ENCODE results near the gene SPOCD1. TPM values are rescaled to one million over a fixed set of nuclear protein-coding genes. Genes with fewer than 3 reads are reported as not detected.
"Not testable (repeated sequence)": the region's sequence is repeated elsewhere in the genome, so short reads cannot be mapped to it uniquely, and the experiment has no call there.

The SPOCD1 gene
- polyA plus RNA-seq, 1 experiment: 78.8 TPM

DNA sequence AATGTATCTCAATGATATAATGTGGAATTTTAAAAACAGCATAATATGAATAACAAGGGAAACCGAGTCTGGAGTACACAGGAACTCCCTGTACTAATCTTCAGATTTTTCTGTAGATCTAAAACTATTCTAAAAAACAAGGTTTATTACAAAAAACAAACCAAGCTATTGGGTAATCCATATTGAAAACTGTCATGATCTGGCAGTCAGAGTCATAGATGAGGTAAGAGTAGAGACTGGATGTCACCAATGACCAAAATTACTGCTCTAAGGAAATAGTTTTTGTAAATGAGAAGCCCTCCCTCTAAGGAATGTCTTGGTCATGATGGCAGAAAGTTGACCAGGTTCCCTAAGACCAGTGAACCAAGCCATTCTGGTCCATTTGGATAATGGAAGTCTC is 2.4 kb upstream of the SPOCD1 start:
- ChIA-PET CTCF (interaction anchor here (0.5 to 4.3 kb wide), 3 partner anchors 84 to 245 kb away, joined by 3 to 34 read pairs (median 4); no protein-coding TSS in a partner anchor), POLR2A (no interaction called here)
- DNase-seq (ENCODE audit: low read depth, low spot score): no peak
- TF ChIP-seq, protein P1, sequence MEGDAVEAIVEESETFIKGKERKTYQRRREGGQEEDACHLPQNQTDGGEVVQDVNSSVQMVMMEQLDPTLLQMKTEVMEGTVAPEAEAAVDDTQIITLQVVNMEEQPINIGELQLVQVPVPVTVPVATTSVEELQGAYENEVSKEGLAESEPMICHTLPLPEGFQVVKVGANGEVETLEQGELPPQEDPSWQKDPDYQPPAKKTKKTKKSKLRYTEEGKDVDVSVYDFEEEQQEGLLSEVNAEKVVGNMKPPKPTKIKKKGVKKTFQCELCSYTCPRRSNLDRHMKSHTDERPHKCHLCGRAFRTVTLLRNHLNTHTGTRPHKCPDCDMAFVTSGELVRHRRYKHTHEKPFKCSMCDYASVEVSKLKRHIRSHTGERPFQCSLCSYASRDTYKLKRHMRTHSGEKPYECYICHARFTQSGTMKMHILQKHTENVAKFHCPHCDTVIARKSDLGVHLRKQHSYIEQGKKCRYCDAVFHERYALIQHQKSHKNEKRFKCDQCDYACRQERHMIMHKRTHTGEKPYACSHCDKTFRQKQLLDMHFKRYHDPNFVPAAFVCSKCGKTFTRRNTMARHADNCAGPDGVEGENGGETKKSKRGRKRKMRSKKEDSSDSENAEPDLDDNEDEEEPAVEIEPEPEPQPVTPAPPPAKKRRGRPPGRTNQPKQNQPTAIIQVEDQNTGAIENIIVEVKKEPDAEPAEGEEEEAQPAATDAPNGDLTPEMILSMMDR (IDR thresholded peaks at IDR 0.05; ENCODE audit: low read depth, low read length): no peak
- H3K4me3 ChIP-seq (ENCODE audit: low read depth, low read length): no peak overlapping the region
- H3K27me3 ChIP-seq (ENCODE audit: control insufficient read depth, insufficient read depth, low read length): no peaks in the 10 kb centered on the region
- H3K9me3 ChIP-seq (ENCODE audit: control insufficient read depth, insufficient read depth, low read length): peaks cover 4% of the 10 kb centered on the region; the same call in 1 of the 2 replicates
- no peak overlapping the region for H3K27ac ChIP-seq (ENCODE audit: low read depth, low read length)

DNA sequence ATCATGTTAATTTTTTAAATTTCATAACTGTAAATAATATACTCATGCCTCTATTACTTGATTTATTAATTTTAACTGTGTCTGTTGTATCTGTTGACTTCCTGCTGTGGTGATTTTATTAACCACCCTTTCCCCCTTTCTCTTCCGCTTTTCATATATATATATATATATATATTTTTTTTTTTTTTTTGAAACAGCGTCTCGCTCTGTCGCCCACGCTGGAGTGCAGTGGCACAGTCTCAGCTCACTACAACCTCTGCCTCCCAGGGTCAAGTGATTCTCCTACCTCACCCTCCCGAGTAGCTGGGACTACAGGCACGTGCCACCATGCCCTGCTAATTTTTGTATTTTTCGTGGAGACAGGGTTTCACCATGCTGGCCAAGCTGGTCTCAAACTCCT is 1.1 kb upstream of the SPOCD1 start:
- H3K27me3 ChIP-seq (ENCODE audit: control insufficient read depth, insufficient read depth, low read length); H3K9me3 ChIP-seq (ENCODE audit: control insufficient read depth, insufficient read depth, low read length); H3K27ac ChIP-seq (ENCODE audit: low read depth, low read length); H3K4me3 ChIP-seq (ENCODE audit: low read depth, low read length); POLR2A ChIA-PET; DNase-seq (ENCODE audit: low read depth, low spot score): not testable (repeated sequence)
- CTCF ChIA-PET: interaction anchor here (0.6 to 4.3 kb wide), 13 partner anchors 9 to 246 kb away, joined by 3 to 34 read pairs (median 5); partner anchors contain the start of gene PTP4A2

DNA sequence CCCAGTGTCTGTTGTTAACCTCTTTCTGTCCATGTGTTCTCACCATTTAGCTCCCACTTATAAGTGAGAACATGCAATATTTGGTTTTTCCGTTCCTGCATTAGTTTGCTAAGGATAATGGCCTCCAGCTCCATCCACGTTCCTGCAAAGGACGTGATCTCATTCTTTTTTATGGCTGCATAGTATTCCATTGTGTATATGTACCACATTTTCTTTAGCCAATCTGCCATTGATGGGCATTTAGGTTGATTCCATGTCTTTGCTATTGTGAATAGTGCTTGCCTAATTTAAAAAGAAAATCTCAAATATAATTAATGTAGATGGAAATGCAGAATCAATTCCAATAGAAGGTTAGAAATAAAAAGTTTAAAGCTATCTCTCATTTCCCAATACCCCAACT is 679 bp upstream of the SPOCD1 start:
- POLR2A ChIA-PET: not testable (repeated sequence)

DNA sequence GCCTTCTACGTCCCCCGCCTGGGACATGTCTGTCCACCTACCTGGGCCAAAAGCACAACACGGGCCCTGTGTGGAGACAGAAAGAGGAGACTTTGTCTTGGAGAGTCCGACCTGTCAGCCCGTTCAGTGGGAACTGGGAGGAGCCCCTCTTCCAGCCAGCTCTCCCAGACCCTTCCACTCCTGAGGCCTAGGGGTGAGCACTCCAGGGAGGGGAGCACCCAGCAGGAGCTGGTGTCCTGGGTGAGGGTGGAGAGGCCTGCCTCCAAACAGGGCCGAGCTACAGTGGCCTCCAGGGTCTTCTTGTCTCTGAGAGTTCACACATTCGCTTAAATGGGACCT is 546 bp downstream of the SPOCD1 start:
- POLR2A ChIA-PET: no interaction called here
- Histone ChIP-seq H3K9me3 (ENCODE audit: control insufficient read depth, insufficient read depth, low read length) (peaks cover 4% of the 10 kb centered on the region; the same call in 1 of the 2 replicates), H3K27me3 (ENCODE audit: control insufficient read depth, insufficient read depth, low read length) (no peaks in the 10 kb centered on the region), H3K4me3 (ENCODE audit: low read depth, low read length) (no peak overlapping the region), H3K27ac (ENCODE audit: low read depth, low read length) (no peak overlapping the region)
- DNase-seq (ENCODE audit: low read depth, low spot score): no peak
- TF ChIP-seq, protein P1 (IDR thresholded peaks at IDR 0.05; ENCODE audit: low read depth, low read length): no peak
- CTCF ChIA-PET: interaction anchor here (0.5 to 4.3 kb wide), 15 partner anchors 10 to 248 kb away, joined by 3 to 34 read pairs (median 5); no protein-coding TSS in a partner anchor

More for the DNA sequence above, 679 bp upstream of the SPOCD1 start:
- H3K27ac ChIP-seq (ENCODE audit: low read depth, low read length); DNase-seq (ENCODE audit: low read depth, low spot score); H3K9me3 ChIP-seq (ENCODE audit: control insufficient read depth, insufficient read depth, low read length); H3K27me3 ChIP-seq (ENCODE audit: control insufficient read depth, insufficient read depth, low read length); H3K4me3 ChIP-seq (ENCODE audit: low read depth, low read length): not testable (repeated sequence)
- CTCF ChIA-PET: interaction anchor here (0.6 to 4.3 kb wide), 15 partner anchors 9 to 247 kb away, joined by 3 to 34 read pairs (median 5); partner anchors contain the start of gene PTP4A2

DNA sequence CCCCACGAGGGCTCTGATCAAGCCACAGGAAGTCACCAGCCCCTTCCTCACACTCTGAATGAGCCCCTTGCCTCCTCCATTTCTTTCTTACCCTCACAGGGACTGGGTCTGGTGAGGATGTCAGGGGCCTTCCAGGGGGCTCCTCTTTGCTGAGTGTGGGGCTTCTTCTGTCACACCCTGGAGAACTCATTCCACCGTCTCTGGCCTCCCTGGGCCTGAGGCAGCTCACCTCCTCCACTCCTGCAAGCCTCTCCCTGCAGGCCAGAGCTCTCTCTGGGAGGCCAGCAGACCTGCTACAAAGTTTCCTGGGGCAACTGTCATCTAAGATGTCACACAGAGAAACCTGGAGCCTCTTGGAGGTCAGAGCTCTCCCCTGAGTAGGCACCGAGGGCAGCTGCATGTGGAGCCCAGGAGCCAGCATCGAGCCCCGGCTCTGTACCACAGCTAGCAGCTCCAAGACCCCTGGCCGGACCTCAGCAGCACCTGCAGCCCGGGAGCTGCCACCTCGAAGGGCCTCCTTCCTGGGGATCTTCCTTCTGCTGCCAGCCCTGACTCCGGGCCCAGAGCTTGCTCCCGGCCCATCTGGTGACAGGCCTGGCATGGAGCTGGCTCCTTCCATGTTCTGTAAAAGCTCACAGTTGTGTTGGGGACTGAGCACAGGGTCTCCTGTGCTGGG is 1.1 kb downstream of the SPOCD1 start:
- ChIA-PET CTCF (interaction anchor here (1.3 to 2.4 kb wide), 2 partner anchors 149 to 248 kb away, joined by 5 to 7 read pairs; no protein-coding TSS in a partner anchor), POLR2A (interaction anchor here (0.6 kb wide), 1 partner anchor 88 kb away, joined by 13 read pairs; no protein-coding TSS in a partner anchor)

More for the DNA sequence above, 1.1 kb downstream of the SPOCD1 start:
- no peak overlapping the region for H3K27ac ChIP-seq (ENCODE audit: low read depth, low read length)
- H3K27me3 ChIP-seq (ENCODE audit: control insufficient read depth, insufficient read depth, low read length): no peaks in the 10 kb centered on the region
- no peak for DNase-seq (ENCODE audit: low read depth, low spot score)
- peaks cover 4% of the 10 kb centered on the region; the same call in 1 of the 2 replicates for H3K9me3 ChIP-seq (ENCODE audit: control insufficient read depth, insufficient read depth, low read length)
- H3K4me3 ChIP-seq (ENCODE audit: low read depth, low read length): no peak overlapping the region
- TF ChIP-seq, protein P1 (IDR thresholded peaks at IDR 0.05; ENCODE audit: low read depth, low read length): no peak

All from AG04450 (cell line).